ENCODE results near the gene NCOR2.
A peak's percentile ranks its signal among the peaks of the same experiment; 100 is the strongest.

Gene NCOR2

GRCh38 chr12:124573839-124574786 lies 6.7 kb upstream of the NCOR2 start:
- DNase-seq = no peak

GRCh38 chr12:124571556-124571955 lies 4.1 kb upstream of the NCOR2 start:
- no peak for DNase-seq

GRCh38 chr12:124570810-124571209 lies 3.4 kb upstream of the NCOR2 start:
- DNase-seq = no peak

GRCh38 chr12:124569375-124570148 lies 2.1 kb upstream of the NCOR2 start:
- no peak for DNase-seq

- peak in 1 of 2 experiments; percentile 16 for DNase-seq
These were observed 1.3 kb upstream of the NCOR2 start for GRCh38 chr12:124568431-124569374.

GRCh38 chr12:124567673-124568373 lies 411 bp upstream of the NCOR2 start:
- DNase-seq = peak in 1 of 2 experiments; percentile 61

GRCh38 chr12:124566161-124566996 lies 1.0 kb downstream of the NCOR2 start:
- peak; percentile 41 to 77 for DNase-seq

GRCh38 chr12:124565656-124566160 lies 1.7 kb downstream of the NCOR2 start:
- no peak for DNase-seq

- no peak for DNase-seq
These were observed 2.4 kb downstream of the NCOR2 start for GRCh38 chr12:124564971-124565491.

GRCh38 chr12:124564232-124564958 lies 3.0 kb downstream of the NCOR2 start:
- no peak for DNase-seq

GRCh38 chr12:124563809-124564208 lies 3.6 kb downstream of the NCOR2 start:
- no peak for DNase-seq

GRCh38 chr12:124563401-124563800 lies 4.0 kb downstream of the NCOR2 start:
- no peak for DNase-seq

- no peak for DNase-seq
These were observed 4.6 kb downstream of the NCOR2 start for GRCh38 chr12:124562796-124563181.

- DNase-seq = no peak
These were observed 5.2 kb downstream of the NCOR2 start for GRCh38 chr12:124562018-124562795.

- DNase-seq = no peak
These were observed 6.2 kb downstream of the NCOR2 start for GRCh38 chr12:124561231-124561630.

GRCh38 chr12:124560146-124560890 lies 7.1 kb downstream of the NCOR2 start:
- DNase-seq = no peak

- no peak for DNase-seq
These were observed 8.0 kb downstream of the NCOR2 start for GRCh38 chr12:124559182-124560017.
